ENCODE measurements around the gene CIAO2A.
"Not testable (repeated sequence)": the region's sequence is repeated elsewhere in the genome, so short reads cannot be mapped to it uniquely, and the experiment has no call there.

The CIAO2A gene

DNA sequence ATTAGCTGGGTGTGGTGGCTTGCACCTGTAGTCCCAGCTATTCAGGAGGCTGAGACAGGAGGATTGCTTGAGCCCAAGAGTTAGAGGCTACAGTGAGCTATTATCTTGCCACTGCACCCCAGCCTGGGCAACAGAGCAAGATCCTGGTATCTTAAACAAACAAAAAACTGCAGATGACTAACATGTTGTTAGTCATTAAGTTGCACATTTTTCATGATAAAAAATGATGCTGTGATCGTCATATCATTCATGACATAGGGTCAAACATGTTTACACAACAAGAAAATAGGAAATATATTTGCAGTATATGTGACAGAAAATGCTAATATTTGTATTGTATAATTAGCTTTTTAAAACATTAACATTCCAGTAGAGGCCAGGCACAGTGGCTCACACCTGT, 27.2 kb downstream of the CIAO2A start:
- POLR2A ChIA-PET = no interaction called here
- CTCF ChIA-PET = interaction anchor here (0.5 to 5.1 kb wide), 15 partner anchors 9 to 598 kb away, joined by 3 to 86 read pairs (median 4); partner anchors contain the start of gene DAPK2

GRCh38 chr15:64060716-64061115, 32.9 kb downstream of the CIAO2A start:
- H3K4me1 ChIP-seq (ENCODE audit: control extremely low read depth in 1 of 4, control insufficient read depth in 4 of 4, insufficient read depth in 4 of 4, low read length in 3 of 4) = no peaks in the 10 kb centered on the region
- 96% methylated on average over 28 of the region's 29 CpGs for WGBS (ENCODE audit: insufficient coverage)
- DNase-seq = no peak
- no peaks in the 10 kb centered on the region for H3K9me3 ChIP-seq (ENCODE audit: control extremely low read depth in 1 of 5, control insufficient read depth in 4 of 5, insufficient read depth in 2 of 5, low read depth in 1 of 5, low read length in 4 of 5)
- H3K36me3 ChIP-seq (ENCODE audit: control insufficient read depth in 4 of 4, insufficient read depth in 4 of 4, low read length in 3 of 4) = no peaks in the 10 kb centered on the region
- CTCF ChIA-PET = interaction anchor here (1.0 to 3.1 kb wide), 2 partner anchors 11 to 13 kb away, joined by 3 to 10 read pairs; no protein-coding TSS in a partner anchor
- no peak overlapping the region for H3K27ac ChIP-seq (ENCODE audit: insufficient read depth in 1 of 2, low read depth in 1 of 2, low read length in 2 of 2, poor library complexity in 1 of 2, severe bottlenecking in 2 of 2)
- H3K27me3 ChIP-seq (replicated peaks in 2 of 5; ENCODE audit: control insufficient read depth in 4 of 5, insufficient read depth in 5 of 5, low read length in 4 of 5) = no peaks in the 10 kb centered on the region
- POLR2A ChIA-PET = no interaction called here
- H3K4me3 ChIP-seq (ENCODE audit: control insufficient read depth in 1 of 7, extremely low read depth in 1 of 7, insufficient read depth in 4 of 7, low read depth in 2 of 7, low read length in 6 of 7) = no peak overlapping the region

More for the DNA sequence above, 27.2 kb downstream of the CIAO2A start:
- no peaks in the 10 kb centered on the region for H3K27me3 ChIP-seq (replicated peaks in 2 of 5; ENCODE audit: control insufficient read depth in 4 of 5, insufficient read depth in 5 of 5, low read length in 4 of 5)
- DNase-seq = no peak
- peaks cover 0 to 7% (median 3%) of the 10 kb centered on the region in 4 experiments for H3K4me1 ChIP-seq (ENCODE audit: control extremely low read depth in 1 of 4, control insufficient read depth in 4 of 4, insufficient read depth in 4 of 4, low read length in 3 of 4)
- no peak overlapping the region for H3K4me3 ChIP-seq (ENCODE audit: control insufficient read depth in 1 of 7, extremely low read depth in 1 of 7, insufficient read depth in 4 of 7, low read depth in 2 of 7, low read length in 6 of 7)
- peaks cover 0 to 7% (median 2%) of the 10 kb centered on the region in 4 experiments for H3K36me3 ChIP-seq (ENCODE audit: control insufficient read depth in 4 of 4, insufficient read depth in 4 of 4, low read length in 3 of 4)
- no peak overlapping the region for H3K27ac ChIP-seq (ENCODE audit: insufficient read depth in 1 of 2, low read depth in 1 of 2, low read length in 2 of 2, poor library complexity in 1 of 2, severe bottlenecking in 2 of 2)
- H3K9me3 ChIP-seq (ENCODE audit: control extremely low read depth in 1 of 5, control insufficient read depth in 4 of 5, insufficient read depth in 2 of 5, low read depth in 1 of 5, low read length in 4 of 5) = no peaks in the 10 kb centered on the region
- WGBS (ENCODE audit: insufficient coverage) = no CpG with 5 or more reads among the region's 1 CpG

GRCh38 chr15:64059104-64059503, 34.5 kb downstream of the CIAO2A start:
- H3K4me3 ChIP-seq (ENCODE audit: control insufficient read depth in 1 of 7, extremely low read depth in 1 of 7, insufficient read depth in 4 of 7, low read depth in 2 of 7, low read length in 6 of 7); H3K27ac ChIP-seq (ENCODE audit: insufficient read depth in 1 of 2, low read depth in 1 of 2, low read length in 2 of 2, poor library complexity in 1 of 2, severe bottlenecking in 2 of 2); POLR2A ChIA-PET; H3K4me1 ChIP-seq (ENCODE audit: control extremely low read depth in 1 of 4, control insufficient read depth in 4 of 4, insufficient read depth in 4 of 4, low read length in 3 of 4); H3K27me3 ChIP-seq (replicated peaks in 2 of 5; ENCODE audit: control insufficient read depth in 4 of 5, insufficient read depth in 5 of 5, low read length in 4 of 5); H3K9me3 ChIP-seq (ENCODE audit: control extremely low read depth in 1 of 5, control insufficient read depth in 4 of 5, insufficient read depth in 2 of 5, low read depth in 1 of 5, low read length in 4 of 5); CTCF ChIA-PET; H3K36me3 ChIP-seq (ENCODE audit: control insufficient read depth in 4 of 4, insufficient read depth in 4 of 4, low read length in 3 of 4): not testable (repeated sequence)
- DNase-seq = peak in 1 of 3 donors; percentile 11
- 94% methylated on average over 2 of the region's 2 CpGs for WGBS (ENCODE audit: insufficient coverage)

DNA sequence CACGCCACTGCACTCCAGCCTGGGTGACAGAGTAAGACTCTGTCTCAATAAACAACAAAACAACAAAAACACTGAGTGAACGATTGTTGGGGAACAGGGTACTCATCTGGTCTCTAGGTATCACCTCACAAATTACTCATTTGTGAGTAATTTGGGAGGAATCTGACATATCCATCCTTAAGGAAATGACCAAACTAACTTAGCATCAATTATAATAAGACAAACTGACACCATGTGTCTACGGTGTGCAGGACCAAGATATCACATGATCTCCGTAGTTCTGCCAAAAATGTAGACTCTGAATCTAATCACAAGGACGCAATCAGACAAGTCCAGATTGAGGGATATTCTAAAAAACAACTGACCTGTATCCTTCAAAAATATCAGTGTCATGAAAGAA, 35.4 kb downstream of the CIAO2A start:
- no peak for DNase-seq
- Histone ChIP-seq H3K4me3 (ENCODE audit: control insufficient read depth in 1 of 7, extremely low read depth in 1 of 7, insufficient read depth in 4 of 7, low read depth in 2 of 7, low read length in 6 of 7) (no peak overlapping the region), H3K4me1 (ENCODE audit: control extremely low read depth in 1 of 4, control insufficient read depth in 4 of 4, insufficient read depth in 4 of 4, low read length in 3 of 4) (no peaks in the 10 kb centered on the region), H3K36me3 (ENCODE audit: control insufficient read depth in 4 of 4, insufficient read depth in 4 of 4, low read length in 3 of 4) (no peaks in the 10 kb centered on the region), H3K27me3 (replicated peaks in 2 of 5; ENCODE audit: control insufficient read depth in 4 of 5, insufficient read depth in 5 of 5, low read length in 4 of 5) (no peaks in the 10 kb centered on the region), H3K27ac (ENCODE audit: insufficient read depth in 1 of 2, low read depth in 1 of 2, low read length in 2 of 2, poor library complexity in 1 of 2, severe bottlenecking in 2 of 2) (no peak overlapping the region), H3K9me3 (ENCODE audit: control extremely low read depth in 1 of 5, control insufficient read depth in 4 of 5, insufficient read depth in 2 of 5, low read depth in 1 of 5, low read length in 4 of 5) (no peaks in the 10 kb centered on the region)
- WGBS (ENCODE audit: insufficient coverage) = 62% methylated on average over 2 of the region's 5 CpGs
- POLR2A ChIA-PET = no interaction called here
- CTCF ChIA-PET = no interaction called here

DNA sequence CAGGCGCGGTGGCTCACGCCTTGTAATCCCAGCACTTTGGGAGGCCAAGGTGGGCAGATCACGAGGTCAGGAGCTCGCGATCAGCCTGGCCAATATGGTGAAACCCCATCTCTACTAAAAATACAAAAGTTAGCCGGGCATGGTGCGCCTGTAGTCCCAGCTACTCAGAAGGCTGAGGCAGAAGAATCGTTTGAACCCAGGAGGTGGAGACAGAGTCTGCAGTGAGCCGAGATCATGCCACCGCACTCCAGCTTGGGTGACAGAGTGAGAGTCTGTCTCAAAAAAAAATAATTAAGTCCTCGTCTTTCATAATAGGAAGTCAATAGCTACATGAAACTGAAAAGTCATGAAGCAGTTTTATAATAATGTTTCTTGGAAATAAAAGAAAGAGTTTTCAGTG, 40.0 kb downstream of the CIAO2A start:
- ChIA-PET POLR2A (interaction anchor here (0.7 kb wide), 1 partner anchor 316 kb away, joined by 3 read pairs; no protein-coding TSS in a partner anchor), CTCF (interaction anchor here (1.0 to 1.7 kb wide), 4 partner anchors 9 to 302 kb away, joined by 3 to 6 read pairs (median 4); no protein-coding TSS in a partner anchor)
- DNase-seq; H3K4me3 ChIP-seq (ENCODE audit: control insufficient read depth in 1 of 7, extremely low read depth in 1 of 7, insufficient read depth in 4 of 7, low read depth in 2 of 7, low read length in 6 of 7); H3K36me3 ChIP-seq (ENCODE audit: control insufficient read depth in 4 of 4, insufficient read depth in 4 of 4, low read length in 3 of 4); H3K9me3 ChIP-seq (ENCODE audit: control extremely low read depth in 1 of 5, control insufficient read depth in 4 of 5, insufficient read depth in 2 of 5, low read depth in 1 of 5, low read length in 4 of 5); H3K27me3 ChIP-seq (replicated peaks in 2 of 5; ENCODE audit: control insufficient read depth in 4 of 5, insufficient read depth in 5 of 5, low read length in 4 of 5); H3K27ac ChIP-seq (ENCODE audit: insufficient read depth in 1 of 2, low read depth in 1 of 2, low read length in 2 of 2, poor library complexity in 1 of 2, severe bottlenecking in 2 of 2); H3K4me1 ChIP-seq (ENCODE audit: control extremely low read depth in 1 of 4, control insufficient read depth in 4 of 4, insufficient read depth in 4 of 4, low read length in 3 of 4): not testable (repeated sequence)
- 96% methylated on average over 12 of the region's 12 CpGs for WGBS (ENCODE audit: insufficient coverage)

DNA sequence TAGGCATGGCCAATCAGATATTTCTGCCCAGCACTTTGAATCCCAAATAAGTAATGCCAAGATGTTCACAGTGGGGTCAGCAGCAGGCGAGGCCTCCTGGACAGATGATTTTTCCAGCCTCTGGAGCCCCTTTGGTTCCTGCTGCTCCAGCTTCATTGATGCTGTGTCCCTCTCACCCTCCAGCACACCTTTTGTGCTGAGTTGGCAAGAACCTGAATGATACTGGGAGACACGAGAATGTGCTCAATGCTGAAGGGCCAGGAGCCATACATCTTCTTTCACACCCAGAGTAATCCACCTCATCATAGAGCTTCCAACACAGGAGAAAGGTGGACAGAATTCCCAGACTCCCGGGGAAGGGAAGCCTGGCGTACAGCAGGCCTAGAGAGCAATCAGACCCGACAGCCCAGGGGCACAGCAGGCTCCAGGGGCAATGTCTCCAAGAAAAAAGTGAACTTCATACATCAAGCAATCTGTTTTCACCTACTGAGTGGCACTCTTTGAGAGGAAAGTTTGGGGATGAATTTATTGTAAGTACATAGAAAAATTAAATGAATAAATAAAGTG, 40.6 kb downstream of the CIAO2A start:
- 100% methylated on average over 3 of the region's 5 CpGs for WGBS (ENCODE audit: insufficient coverage)
- H3K4me1 ChIP-seq (ENCODE audit: control extremely low read depth in 1 of 4, control insufficient read depth in 4 of 4, insufficient read depth in 4 of 4, low read length in 3 of 4) = peaks cover 2 to 15% (median 6%) of the 10 kb centered on the region in 4 experiments
- POLR2A ChIA-PET = no interaction called here
- CTCF ChIA-PET = interaction anchor here (1.0 to 1.1 kb wide), 2 partner anchors 107 to 301 kb away, joined by 3 read pairs; no protein-coding TSS in a partner anchor
- H3K27ac ChIP-seq (ENCODE audit: insufficient read depth in 1 of 2, low read depth in 1 of 2, low read length in 2 of 2, poor library complexity in 1 of 2, severe bottlenecking in 2 of 2) = no peak overlapping the region
- H3K9me3 ChIP-seq (ENCODE audit: control extremely low read depth in 1 of 5, control insufficient read depth in 4 of 5, insufficient read depth in 2 of 5, low read depth in 1 of 5, low read length in 4 of 5) = no peaks in the 10 kb centered on the region
- no peak overlapping the region for H3K4me3 ChIP-seq (ENCODE audit: control insufficient read depth in 1 of 7, extremely low read depth in 1 of 7, insufficient read depth in 4 of 7, low read depth in 2 of 7, low read length in 6 of 7)
- no peaks in the 10 kb centered on the region for H3K27me3 ChIP-seq (replicated peaks in 2 of 5; ENCODE audit: control insufficient read depth in 4 of 5, insufficient read depth in 5 of 5, low read length in 4 of 5)
- no peak for DNase-seq
- H3K36me3 ChIP-seq (ENCODE audit: control insufficient read depth in 4 of 4, insufficient read depth in 4 of 4, low read length in 3 of 4) = no peaks in the 10 kb centered on the region

DNA sequence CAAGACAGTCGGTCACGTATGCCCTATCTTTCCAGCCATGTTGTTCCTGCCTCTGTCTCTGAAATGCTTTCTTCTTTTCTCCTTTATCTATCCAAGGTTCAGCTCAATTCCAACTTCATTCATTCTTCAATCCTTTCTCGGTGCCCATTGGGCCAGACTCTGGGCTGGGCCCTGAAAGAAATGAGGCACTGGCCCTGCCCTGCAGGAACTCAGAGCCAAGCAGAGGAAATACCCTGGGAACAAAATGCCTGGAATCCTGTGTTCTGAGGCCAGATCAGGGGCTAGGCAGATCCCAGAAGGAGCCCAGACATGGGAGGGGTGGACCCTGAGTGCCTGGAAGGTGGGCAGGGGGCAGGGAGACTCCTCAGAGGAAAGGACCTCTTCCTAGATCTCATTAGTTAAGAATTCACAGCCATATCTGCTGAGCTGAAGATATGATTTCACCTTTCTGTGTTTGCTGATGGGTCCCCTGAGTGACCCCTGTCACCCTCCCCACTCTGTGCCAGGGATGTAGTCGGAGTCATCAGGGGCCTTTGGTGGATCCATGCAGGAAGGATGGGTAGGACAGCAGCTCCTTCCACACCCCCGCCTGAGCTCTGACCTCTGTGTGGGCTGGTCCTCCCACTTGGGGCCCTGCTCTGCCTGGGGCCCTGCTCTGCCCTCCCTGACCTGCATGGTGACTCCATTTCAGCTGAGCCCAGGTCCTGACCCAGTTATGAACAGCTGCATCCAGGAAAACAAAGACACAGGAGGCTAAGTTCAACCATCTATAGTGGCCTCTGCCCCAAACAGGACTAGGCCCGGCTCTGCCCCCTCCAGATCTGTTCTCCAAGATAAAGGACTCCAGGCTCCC, 42.0 kb downstream of the CIAO2A start:
- 100% methylated on average over 3 of the region's 6 CpGs for WGBS (ENCODE audit: insufficient coverage)
- H3K36me3 ChIP-seq (ENCODE audit: control insufficient read depth in 4 of 4, insufficient read depth in 4 of 4, low read length in 3 of 4) = no peaks in the 10 kb centered on the region
- ChIA-PET POLR2A (no interaction called here), CTCF (no interaction called here)
- H3K9me3 ChIP-seq (ENCODE audit: control extremely low read depth in 1 of 5, control insufficient read depth in 4 of 5, insufficient read depth in 2 of 5, low read depth in 1 of 5, low read length in 4 of 5) = no peaks in the 10 kb centered on the region
- peaks cover 7 to 21% (median 9%) of the 10 kb centered on the region in 4 experiments for H3K4me1 ChIP-seq (ENCODE audit: control extremely low read depth in 1 of 4, control insufficient read depth in 4 of 4, insufficient read depth in 4 of 4, low read length in 3 of 4)
- no peak overlapping the region for H3K27ac ChIP-seq (ENCODE audit: insufficient read depth in 1 of 2, low read depth in 1 of 2, low read length in 2 of 2, poor library complexity in 1 of 2, severe bottlenecking in 2 of 2)
- H3K4me3 ChIP-seq (ENCODE audit: control insufficient read depth in 1 of 7, extremely low read depth in 1 of 7, insufficient read depth in 4 of 7, low read depth in 2 of 7, low read length in 6 of 7) = no peak overlapping the region
- DNase-seq = no peak
- peaks cover 0 to 7% (median 5%) of the 10 kb centered on the region in 5 experiments for H3K27me3 ChIP-seq (replicated peaks in 2 of 5; ENCODE audit: control insufficient read depth in 4 of 5, insufficient read depth in 5 of 5, low read length in 4 of 5)
